ENCODE results near the gene PAQR5. TPM values are rescaled to one million over a fixed set of nuclear protein-coding genes. Genes with fewer than 3 reads are reported as not detected.

Gene PAQR5
- total and polyA plus RNA-seq, 4 donors, result 0.19 to 1.1 (median 0.53) TPM

GRCh38 chr15:69422336-69422895 lies 123.7 kb downstream of the PAQR5 start (continued):
- TF ChIP-seq MAX (IDR thresholded peaks at IDR 0.05) (no peak), SP1 (IDR thresholded peaks at IDR 0.05) (no peak), FOXA1 (IDR thresholded peaks at IDR 0.05) (no peak), RAD21 (IDR thresholded peaks at IDR 0.05) (no peak), HNF4G (IDR thresholded peaks at IDR 0.05) (no peak), ZBTB33 (IDR thresholded peaks at IDR 0.05) (no peak), JUND (IDR thresholded peaks at IDR 0.05) (no peak), RXRA (IDR thresholded peaks at IDR 0.05) (no peak)

GRCh38 chr15:69424001-69424400 lies 125.3 kb downstream of the PAQR5 start:
- no peak for TF ChIP-seq SP1 (IDR thresholded peaks at IDR 0.05)
- no peak for TF ChIP-seq ATF3 (IDR thresholded peaks at IDR 0.05)
- TF ChIP-seq MAX (IDR thresholded peaks at IDR 0.05), result no peak
- TF ChIP-seq HNF4A (conservative IDR thresholded peaks at IDR 0.05), result no peak
- no peak for TF ChIP-seq NR2F2 (IDR thresholded peaks at IDR 0.05)
- no peak for TF ChIP-seq GABPA (IDR thresholded peaks at IDR 0.05 in 1 of 2, conservative IDR thresholded peaks at IDR 0.05 in 1 of 2)
- no peak for TF ChIP-seq HNF4G (IDR thresholded peaks at IDR 0.05)
- TF ChIP-seq EGR1 (IDR thresholded peaks at IDR 0.05; ENCODE audit: low read depth in 2 of 2), result no peak
- TF ChIP-seq REST (IDR thresholded peaks at IDR 0.05), result no peak
- no peak for TF ChIP-seq CTCF (IDR thresholded peaks at IDR 0.05; ENCODE audit: low read depth, low read length, missing input control)
- TF ChIP-seq ZBTB33 (IDR thresholded peaks at IDR 0.05), result no peak
- TF ChIP-seq RXRA (IDR thresholded peaks at IDR 0.05), result no peak
- TF ChIP-seq JUND (IDR thresholded peaks at IDR 0.05), result no peak
- no peak for TF ChIP-seq FOXA2 (IDR thresholded peaks at IDR 0.05)
- TF ChIP-seq TAF1 (conservative IDR thresholded peaks at IDR 0.05), result no peak
- no peak for TF ChIP-seq RAD21 (IDR thresholded peaks at IDR 0.05)
- TF ChIP-seq YY1 (IDR thresholded peaks at IDR 0.05), result no peak
- no peak for TF ChIP-seq FOXA1 (IDR thresholded peaks at IDR 0.05)
- H3K9me3 ChIP-seq (ENCODE audit: control insufficient read depth in 4 of 4, low read length in 3 of 4), result no peaks in the 10 kb centered on the region
- 95% methylated on average over 2 of the region's 2 CpGs for WGBS
- no peaks in the 10 kb centered on the region for H3K4me1 ChIP-seq (ENCODE audit: control insufficient read depth in 4 of 4, insufficient read depth in 4 of 4, low read length in 3 of 4)
- no peak overlapping the region for H3K4me3 ChIP-seq (ENCODE audit: low read depth in 1 of 3, low read length in 3 of 3)
- DNase-seq (ENCODE audit: low spot score), result no peak
- H3K27me3 ChIP-seq (ENCODE audit: control insufficient read depth in 4 of 4, insufficient read depth in 4 of 4, low read length in 3 of 4), result no peaks in the 10 kb centered on the region
- H3K36me3 ChIP-seq (ENCODE audit: control insufficient read depth in 4 of 4, insufficient read depth in 3 of 4, low read depth in 1 of 4, low read length in 3 of 4), result no peaks in the 10 kb centered on the region
- H3K9ac ChIP-seq (ENCODE audit: low read depth in 1 of 2, low read length in 2 of 2), result no peak overlapping the region
- H3K27ac ChIP-seq (ENCODE audit: low read depth in 1 of 2, low read length in 2 of 2), result no peak overlapping the region

All from liver (tissue), 9 donors.